Adrenal gland (tissue), 5 donors: ENCODE data around the gene SPEF1.

Experiments
- POLR2A ChIP-seq, 2 donors: fragments of 450-650 bp; IDR thresholded peaks; one replicate each; pipeline ENCODE4 v1.6.1; 2017; ENCODE audit warnings: antibody characterized with exemption in 2 of 2, mild to moderate bottlenecking in 2 of 2, moderate library complexity in 1 of 2
- TF ChIP-seq, protein P1 (sequence below), 6 experiments: fragments of 450-650 bp in 4 of 6; fragments of 200-600 bp in 2 of 6; sonication (generic) in 1 of 6; IDR thresholded peaks; 1 replicate in 5 of 6; 2 replicates in 1 of 6; pipeline versions ENCODE4 v1.5.1 to v1.8.0; 2016 to 2021; ENCODE audit warnings: antibody characterized with exemption in 6 of 6, mild to moderate bottlenecking in 2 of 6, moderate library complexity in 1 of 6
- donor health status: DM: no; HTN: no; CAD: no.

DNA sequence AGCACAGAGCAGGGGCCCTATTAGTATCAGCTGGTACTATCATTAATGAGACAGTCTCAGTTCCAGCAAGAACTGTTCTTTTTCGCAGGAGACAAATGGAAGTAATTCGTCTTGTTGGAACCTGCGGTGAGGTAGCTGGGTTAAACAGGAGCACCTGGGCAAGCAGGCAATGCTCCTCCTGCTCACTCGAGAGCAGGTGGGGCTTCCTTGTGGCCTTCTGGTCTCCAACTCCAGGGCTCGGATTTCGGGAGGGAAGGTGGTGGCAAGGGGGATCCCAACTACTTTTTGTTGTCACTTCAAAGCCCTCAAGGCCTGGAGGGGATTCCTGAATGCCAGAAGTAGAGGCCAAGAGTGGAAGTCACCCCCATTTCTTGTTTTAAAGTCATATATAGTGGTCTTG is 1.3 kb upstream of the SPEF1 start:
- TF ChIP-seq, protein P1, sequence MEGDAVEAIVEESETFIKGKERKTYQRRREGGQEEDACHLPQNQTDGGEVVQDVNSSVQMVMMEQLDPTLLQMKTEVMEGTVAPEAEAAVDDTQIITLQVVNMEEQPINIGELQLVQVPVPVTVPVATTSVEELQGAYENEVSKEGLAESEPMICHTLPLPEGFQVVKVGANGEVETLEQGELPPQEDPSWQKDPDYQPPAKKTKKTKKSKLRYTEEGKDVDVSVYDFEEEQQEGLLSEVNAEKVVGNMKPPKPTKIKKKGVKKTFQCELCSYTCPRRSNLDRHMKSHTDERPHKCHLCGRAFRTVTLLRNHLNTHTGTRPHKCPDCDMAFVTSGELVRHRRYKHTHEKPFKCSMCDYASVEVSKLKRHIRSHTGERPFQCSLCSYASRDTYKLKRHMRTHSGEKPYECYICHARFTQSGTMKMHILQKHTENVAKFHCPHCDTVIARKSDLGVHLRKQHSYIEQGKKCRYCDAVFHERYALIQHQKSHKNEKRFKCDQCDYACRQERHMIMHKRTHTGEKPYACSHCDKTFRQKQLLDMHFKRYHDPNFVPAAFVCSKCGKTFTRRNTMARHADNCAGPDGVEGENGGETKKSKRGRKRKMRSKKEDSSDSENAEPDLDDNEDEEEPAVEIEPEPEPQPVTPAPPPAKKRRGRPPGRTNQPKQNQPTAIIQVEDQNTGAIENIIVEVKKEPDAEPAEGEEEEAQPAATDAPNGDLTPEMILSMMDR (IDR thresholded peaks at IDR 0.05), result no peak
- no peak for TF ChIP-seq POLR2A (IDR thresholded peaks at IDR 0.05)
